Osteoblast (primary cell): ENCODE results near the gene MACF1. TPM values are rescaled to one million over a fixed set of nuclear protein-coding genes. Genes with fewer than 3 reads are reported as not detected.
"Not testable (repeated sequence)": the region's sequence is repeated elsewhere in the genome, so short reads cannot be mapped to it uniquely, and the experiment has no call there.

Experiments used
- DNase-seq: peaks from one replicate; pipeline ENCODE4 v3.0.0; 2011; ENCODE audit warnings: low spot score, mixed read lengths; ENCODE audit not compliant: insufficient read length; ENCODE audit errors: missing footprints
- H2AFZ ChIP-seq: 2 replicates; pipeline ENCODE4 v1.6.0; 2011; ENCODE audit warnings: mild to moderate bottlenecking, low read length
- H3K27ac ChIP-seq: 2 replicates; pipeline ENCODE4 v1.5.1; 2011; ENCODE audit warnings: mild to moderate bottlenecking, low read depth, low read length, moderate library complexity
- H3K27me3 ChIP-seq: 2 replicates; pipeline ENCODE4 v1.6.0; 2012; ENCODE audit warnings: mild to moderate bottlenecking, control low read depth, inconsistent platforms, low read length, moderate library complexity; ENCODE audit not compliant: insufficient read depth
- H3K36me3 ChIP-seq: 2 replicates; pipeline ENCODE4 v1.5.1; 2011; ENCODE audit warnings: mild to moderate bottlenecking, low read length, control low read depth, moderate library complexity; ENCODE audit not compliant: insufficient read depth
- H3K4me1 ChIP-seq: 2 replicates; pipeline ENCODE4 v1.5.1; 2011; ENCODE audit warnings: mild to moderate bottlenecking, low read length, control low read depth, moderate library complexity; ENCODE audit not compliant: insufficient read depth
- H3K4me2 ChIP-seq: 2 replicates; pipeline ENCODE4 v1.6.0; 2011; ENCODE audit warnings: mild to moderate bottlenecking, low read length; ENCODE audit not compliant: insufficient read depth
- H3K4me3 ChIP-seq: fragments of 200-600 bp; sonication (generic); 3 replicates; pipeline ENCODE4 v1.5.1; 2012; ENCODE audit warnings: mild to moderate bottlenecking, low read length, inconsistent platforms; ENCODE audit not compliant: insufficient read depth
- H3K79me2 ChIP-seq: 2 replicates; pipeline ENCODE4 v1.6.0; 2012; ENCODE audit warnings: mild to moderate bottlenecking, low read length, control low read depth, inconsistent platforms; ENCODE audit not compliant: insufficient read depth
- H3K9me3 ChIP-seq: 2 replicates; pipeline ENCODE4 v1.5.1; 2011; ENCODE audit warnings: low read depth, low read length, control low read depth
- H4K20me1 ChIP-seq: 2 replicates; pipeline ENCODE4 v1.6.0; 2012; ENCODE audit warnings: mild to moderate bottlenecking, low read length, control low read depth; ENCODE audit not compliant: insufficient read depth
- CTCF ChIP-seq: IDR thresholded peaks from 2 replicates; pipeline ENCODE4 v1.5.1; 2011; ENCODE audit warnings: mild to moderate bottlenecking, low read depth, low read length, moderate library complexity; ENCODE audit errors: extremely low read depth
- total RNA-seq: library from RNA; depleted of rRNA; stranded (reverse); fragments of >200 nt; gene quantifications from 2 replicates; pipeline ENCODE4 v1.2.3, GENCODE V29; 2012

MACF1 gene
- total RNA-seq, 1 donor: 424 TPM

- no peaks in the 10 kb centered on the region for H3K79me2 ChIP-seq
- H3K4me2 ChIP-seq: no peak overlapping the region
- H3K36me3 ChIP-seq: peaks cover 36% of the 10 kb centered on the region
- peaks cover 14% of the 10 kb centered on the region for H3K27me3 ChIP-seq
- no peak overlapping the region for H3K4me3 ChIP-seq
- H4K20me1 ChIP-seq: peaks cover 9% of the 10 kb centered on the region
- H3K4me1 ChIP-seq: peaks cover 3% of the 10 kb centered on the region
- H3K27ac ChIP-seq: no peak overlapping the region
- peak; percentile 86 for DNase-seq
- H2AFZ ChIP-seq: no peak overlapping the region
- no peaks in the 10 kb centered on the region for H3K9me3 ChIP-seq
- no peak for TF ChIP-seq CTCF
These were observed 285.2 kb downstream of the MACF1 start for GRCh38 chr1:39489567-39490239.

DNA sequence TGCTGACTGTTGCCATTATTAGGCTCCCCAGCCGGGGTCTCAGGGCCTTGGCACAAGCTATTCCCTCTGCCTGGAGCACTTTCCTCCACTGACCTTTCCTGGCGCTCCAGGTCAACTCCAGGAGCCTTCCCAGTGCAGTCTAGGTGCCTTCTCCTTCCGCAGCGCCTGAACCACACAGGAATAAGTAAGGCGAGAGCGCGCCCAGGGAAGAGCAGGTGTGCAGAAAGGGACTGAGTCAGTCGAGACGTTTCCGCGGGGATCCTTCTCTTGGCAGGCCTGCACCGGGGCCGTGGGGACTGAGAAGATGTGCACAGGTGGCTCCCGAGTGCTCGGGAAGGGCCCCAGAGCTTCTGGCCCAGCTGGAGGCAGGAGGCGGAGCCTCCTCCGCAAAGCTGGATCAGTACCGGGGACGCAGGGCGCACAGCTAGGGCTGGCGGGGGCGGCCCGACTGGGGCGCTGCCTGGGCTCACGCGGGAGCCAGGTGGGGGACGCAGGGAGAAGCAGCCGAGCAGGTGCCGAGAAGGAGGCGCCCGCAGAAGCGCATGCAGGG is 286.2 kb downstream of the MACF1 start:
- Histone ChIP-seq H3K27ac (no peak overlapping the region), H3K36me3 (peaks cover 27% of the 10 kb centered on the region), H3K79me2 (no peaks in the 10 kb centered on the region), H4K20me1 (peaks cover 9% of the 10 kb centered on the region), H3K4me1 (peaks cover 3% of the 10 kb centered on the region), H3K4me3 (peak overlapping the region; percentile 42), H3K27me3 (peaks cover 14% of the 10 kb centered on the region), H2AFZ (no peak overlapping the region), H3K4me2 (peak overlapping the region; percentile 55), H3K9me3 (no peaks in the 10 kb centered on the region)
- DNase-seq: peak; percentile 88
- no peak for TF ChIP-seq CTCF

DNA sequence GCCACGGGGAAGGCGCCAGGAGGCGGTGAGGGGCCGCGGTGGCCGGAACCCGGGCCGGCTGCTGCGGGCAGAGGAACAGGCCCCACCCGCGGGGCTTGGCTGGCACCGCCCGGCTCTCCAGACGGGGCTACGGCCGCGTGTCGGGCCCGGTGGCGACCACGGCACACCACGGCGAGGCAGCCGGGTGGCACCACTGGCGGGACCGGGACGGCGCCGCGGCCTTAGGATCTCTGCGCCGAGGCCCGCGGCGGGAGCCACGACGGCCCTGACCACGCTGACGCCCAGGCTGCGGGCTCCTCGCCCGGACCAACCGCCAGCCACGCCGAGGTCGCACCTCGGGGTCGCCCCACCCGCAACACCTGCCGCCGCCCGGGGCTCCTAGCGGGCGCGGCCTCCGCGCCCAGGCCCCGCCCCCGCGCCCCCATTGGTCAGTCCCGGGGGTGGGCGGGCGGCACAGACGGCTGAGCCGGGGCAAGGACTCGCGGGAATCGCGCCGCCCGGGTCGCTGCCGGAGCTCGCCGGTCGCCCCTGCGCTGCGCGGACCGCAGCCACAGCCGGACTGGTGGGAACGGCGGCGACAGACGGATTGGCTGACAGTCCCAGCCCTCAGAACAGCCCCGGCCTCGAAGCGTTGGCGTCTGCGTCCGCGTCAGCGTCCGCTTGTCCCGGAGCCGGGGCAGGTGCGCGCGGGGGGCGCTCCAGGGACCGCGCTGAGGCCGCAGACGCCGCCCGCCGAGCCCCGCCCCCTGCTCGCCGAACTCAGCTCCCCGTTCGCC is 286.8 kb downstream of the MACF1 start, which contains the start of gene BMP8A:
Gene BMP8A, plus strand, starts transcription at position 491 of the 776 bp plus-strand sequence. CDS start 356 bp downstream, outside the sequence.
- Histone ChIP-seq H2AFZ (no peak within 1 kb of the TSS), H3K79me2 (no peaks in the 10 kb centered on the region), H3K4me2 (peak within 1 kb of the TSS; percentile 55), H3K27ac (no peak within 1 kb of the TSS), H3K36me3 (peaks cover 20% of the 10 kb centered on the region), H4K20me1 (peaks cover 9% of the 10 kb centered on the region), H3K9me3 (no peaks in the 10 kb centered on the region), H3K4me1 (peaks cover 3% of the 10 kb centered on the region), H3K27me3 (peaks cover 14% of the 10 kb centered on the region), H3K4me3 (peak within 1 kb of the TSS; percentile 42)
- no peak for TF ChIP-seq CTCF
- peak; percentile 97 for DNase-seq

DNA sequence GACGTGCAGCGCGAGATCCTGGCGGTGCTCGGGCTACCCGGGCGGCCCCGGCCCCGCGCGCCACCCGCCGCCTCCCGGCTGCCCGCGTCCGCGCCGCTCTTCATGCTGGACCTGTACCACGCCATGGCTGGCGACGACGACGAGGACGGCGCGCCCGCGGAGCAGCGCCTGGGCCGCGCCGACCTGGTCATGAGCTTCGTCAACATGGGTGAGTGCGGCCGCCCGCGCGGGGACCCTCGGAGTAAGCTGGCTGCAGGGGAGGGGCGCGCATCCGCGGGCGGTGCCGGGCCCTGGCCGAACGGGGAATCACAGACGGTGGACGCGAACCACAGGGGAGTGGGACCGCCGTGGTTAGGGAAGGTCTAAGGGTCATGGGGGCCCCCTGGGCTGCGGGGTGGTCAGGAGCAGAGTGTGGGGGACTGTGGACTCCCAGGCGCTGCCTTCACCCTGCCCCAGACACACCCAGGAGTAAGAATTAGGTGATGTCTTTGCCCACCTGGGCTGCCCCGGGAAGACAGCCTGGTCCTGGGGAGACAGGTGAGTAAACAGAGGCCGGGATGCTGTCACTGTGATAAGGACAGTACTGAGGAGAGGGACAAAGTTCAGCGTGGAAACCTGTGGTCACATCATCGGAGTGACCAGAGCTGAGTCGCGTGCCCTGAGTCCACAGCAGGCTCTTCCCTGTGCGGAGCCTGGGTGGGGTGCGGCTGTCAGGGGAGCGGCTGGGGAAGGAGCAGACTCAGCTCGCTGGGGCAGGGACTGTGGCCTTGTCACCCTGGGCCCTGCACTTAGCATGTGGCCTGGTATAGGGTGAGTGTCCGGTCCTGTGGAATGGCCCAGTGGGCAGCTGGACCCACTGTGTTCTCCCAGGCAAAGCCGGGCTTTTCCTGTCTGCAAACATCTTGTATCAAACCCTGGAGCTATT is 287.9 kb downstream of the MACF1 start:
- H3K4me2 ChIP-seq, H3K4me3 ChIP-seq, H3K27ac ChIP-seq, H3K9me3 ChIP-seq, DNase-seq, H3K36me3 ChIP-seq, H2AFZ ChIP-seq, H3K79me2 ChIP-seq, H4K20me1 ChIP-seq, H3K4me1 ChIP-seq: not testable (repeated sequence)
- H3K27me3 ChIP-seq: peaks cover 14% of the 10 kb centered on the region

GRCh38 chr1:39493043-39493810 is 288.7 kb downstream of the MACF1 start:
- H3K79me2 ChIP-seq, DNase-seq, H3K27ac ChIP-seq, H3K36me3 ChIP-seq, H3K9me3 ChIP-seq, H3K4me2 ChIP-seq, H2AFZ ChIP-seq, H3K4me3 ChIP-seq, H3K4me1 ChIP-seq, H4K20me1 ChIP-seq: not testable (repeated sequence)
- H3K27me3 ChIP-seq: peaks cover 14% of the 10 kb centered on the region
